A549 (cell line): ENCODE results near the gene OAS3. TPM values are rescaled to one million over a fixed set of nuclear protein-coding genes. Genes with fewer than 3 reads are reported as not detected.

ENCODE experiments used
- ATAC-seq, 2 experiments: fragments of 200-7000 bp in 1 of 2; fragments of >200 bp in 1 of 2; cut with Nextera tagmentation in 1 of 2; cut with Tn5 transposase in 1 of 2; 3 replicates each; pipeline versions ENCODE4 v1.8.0 to v1.9.1; 2018 to 2020; ENCODE audit warnings: mild to moderate bottlenecking in 1 of 2, moderate library complexity in 1 of 2
- CTCF ChIA-PET: fragments of 300-600 bp; sonication (Branson Sonifier 250); formaldehyde crosslinking; extraction: SDS; loops from one replicate; lab custom pipeline; 2021; ENCODE audit warnings: antibody characterized with exemption, inconsistent platforms; lab: Yijun Ruan, JAX
- POLR2A ChIA-PET: fragments of 350-600 bp; formaldehyde crosslinking; extraction: SDS; loops from one replicate; lab custom pipeline; 2021; ENCODE audit warnings: antibody characterized with exemption, inconsistent platforms; lab: Yijun Ruan, JAX
- DNase-seq, 2 experiments: peaks; one replicate each; pipeline versions ENCODE4 v3.0.0 to v3.0.0-alpha.2; 2011 to 2016; ENCODE audit warnings: low read depth in 1 of 2, low spot score in 1 of 2
- FAIRE-seq: peaks from 2 replicates; lab custom pipeline; 2011; peaks lifted over from hg19 to GRCh38; lab: Jason Lieb, UNC
- H3K27ac ChIP-seq, 2 experiments: fragments of >200 bp; sonication (Bioruptor Twin); formaldehyde crosslinking; 3 replicates each; pipeline ENCODE4 v1.5.1; 2016 to 2017
- H3K4me1 ChIP-seq: fragments of >200 bp; sonication (Bioruptor Twin); formaldehyde crosslinking; 3 replicates; pipeline ENCODE4 v1.6.1; 2016
- H3K4me2 ChIP-seq: fragments of >200 bp; sonication (Bioruptor Twin); formaldehyde crosslinking; 3 replicates; pipeline ENCODE4 v1.6.1; 2016
- H3K4me3 ChIP-seq: fragments of >200 bp; sonication (Bioruptor Twin); formaldehyde crosslinking; 3 replicates; pipeline ENCODE4 v1.5.1; 2016
- H3K9me3 ChIP-seq: fragments of >200 bp; sonication (Bioruptor Twin); formaldehyde crosslinking; 3 replicates; pipeline ENCODE4 v1.6.1; 2016
- CBX8 ChIP-seq: fragments of 200-600 bp; sonication (generic); IDR thresholded peaks from 2 replicates; pipeline ENCODE4 v1.6.1; 2016
- CHD4 ChIP-seq: fragments of 200-600 bp; sonication (generic); IDR thresholded peaks from 2 replicates; pipeline ENCODE4 v1.6.1; 2016; ENCODE audit warnings: antibody characterized with exemption, mild to moderate bottlenecking, borderline replicate concordance
- CTCF ChIP-seq: fragments of >200 bp; sonication (Bioruptor Twin); formaldehyde crosslinking; IDR thresholded peaks from 3 replicates; pipeline ENCODE4 v1.5.1; 2016
- FOXS1 ChIP-seq: fragments of 250-450 bp; sonication (Bioruptor Pico); IDR thresholded peaks from 2 replicates; pipeline ENCODE4 v1.5.0; 2020; ENCODE audit warnings: mild to moderate bottlenecking, moderate library complexity
- GATA3 ChIP-seq: IDR thresholded peaks from 2 replicates; pipeline ENCODE4 v1.6.1; 2012; ENCODE audit warnings: borderline replicate concordance
- HDAC2 ChIP-seq: fragments of 200-600 bp; sonication (generic); IDR thresholded peaks from 2 replicates; pipeline ENCODE4 v1.6.1; 2016
- HOXA7 ChIP-seq: fragments of 250-450 bp; sonication (Bioruptor Pico); IDR thresholded peaks from 2 replicates; pipeline ENCODE4 v1.5.0; 2020; ENCODE audit warnings: mild to moderate bottlenecking, moderate library complexity
- JUN ChIP-seq, 2 experiments: fragments of >200 bp; sonication (Bioruptor Twin); formaldehyde crosslinking; IDR thresholded peaks; 2 replicates in 1 of 2; 3 replicates in 1 of 2; pipeline ENCODE4 v1.6.1; 2016 to 2017
- KDM1A ChIP-seq: fragments of 200-600 bp; sonication (generic); IDR thresholded peaks from 2 replicates; pipeline ENCODE4 v1.6.1; 2016; ENCODE audit warnings: low read depth, mild to moderate bottlenecking
- KDM5A ChIP-seq: fragments of 200-600 bp; sonication (generic); IDR thresholded peaks from 2 replicates; pipeline ENCODE4 v1.6.1; 2016; ENCODE audit warnings: antibody characterized with exemption, mild to moderate bottlenecking
- MAX ChIP-seq: IDR thresholded peaks from 2 replicates; pipeline ENCODE4 v1.6.1; 2012
- NPAS2 ChIP-seq: fragments of 250-450 bp; sonication (Bioruptor Pico); IDR thresholded peaks from 2 replicates; pipeline ENCODE4 v1.8.0; 2022; ENCODE audit warnings: mild to moderate bottlenecking, moderate library complexity, borderline replicate concordance
- NR3C1 ChIP-seq: fragments of >200 bp; sonication (Bioruptor Twin); formaldehyde crosslinking; IDR thresholded peaks from 3 replicates; pipeline ENCODE4 v1.6.1; 2017
- POLR2AphosphoS2 ChIP-seq: conservative IDR thresholded peaks from 2 replicates; pipeline ENCODE4 v1.6.1; 2012; ENCODE audit warnings: low read length, improper control_type of control experiment, inconsistent platforms
- RAD21 ChIP-seq, 2 experiments: fragments of >200 bp in 1 of 2; sonication (Bioruptor Twin) in 1 of 2; formaldehyde crosslinking in 1 of 2; IDR thresholded peaks in 1 of 2; conservative IDR thresholded peaks in 1 of 2; 2 replicates in 1 of 2; 3 replicates in 1 of 2; pipeline ENCODE4 v1.6.1; 2012 to 2018; ENCODE audit warnings: inconsistent platforms in 1 of 2
- REST ChIP-seq: fragments of 200-600 bp; sonication (generic); IDR thresholded peaks from 2 replicates; pipeline ENCODE4 v1.6.1; 2016; ENCODE audit warnings: antibody characterized with exemption, mild to moderate bottlenecking, moderate library complexity
- RFX5 ChIP-seq: fragments of 450-650 bp; IDR thresholded peaks from 2 replicates; pipeline ENCODE4 v1.7.1; 2014; ENCODE audit warnings: antibody characterized with exemption, mild to moderate bottlenecking, moderate library complexity
- RNF2 ChIP-seq: fragments of 200-600 bp; sonication (generic); IDR thresholded peaks from 2 replicates; pipeline ENCODE4 v1.6.1; 2016; ENCODE audit warnings: low read depth, mild to moderate bottlenecking, antibody characterized with exemption, moderate library complexity, borderline replicate concordance
- SREBF2 ChIP-seq: fragments of 450-650 bp; IDR thresholded peaks from 2 replicates; pipeline ENCODE4 v1.6.1; 2014; ENCODE audit warnings: mild to moderate bottlenecking, moderate library complexity
- WGBS: methylation state at CpG from one replicate; pipeline ENCODE4 v1.1.6; 2017; ENCODE audit errors: missing lambda C conversion rate; 5-methylcytosine and 5-hydroxymethylcytosine counted together
- polyA plus RNA-seq, 4 experiments: library from polyadenylated mRNA; depleted of rRNA in 3 of 4; stranded (reverse); fragments of >200 nt; fragmentation: RNase III in 1 of 4; extraction: RNeasy Plus Mini Kit Qiagen cat#74134 plus additional on column Dnase treatment in 1 of 4; gene quantifications; 2 replicates in 3 of 4; 3 replicates in 1 of 4; pipeline ENCODE4 v1.2.3, GENCODE V29; 2011 to 2017

Gene OAS3
- polyA plus RNA-seq, 2 of the 4 experiments (the other 2 are of a cell fraction), result 22.7 to 36.7 TPM

GRCh38 chr12:112894128-112894527, 44.1 kb upstream of the OAS3 start:
- POLR2A ChIA-PET, result no interaction called here
- no peaks in the 10 kb centered on the region for H3K9me3 ChIP-seq
- H3K27ac ChIP-seq, result no peak overlapping the region
- no peak overlapping the region for H3K4me2 ChIP-seq
- no peak for TF ChIP-seq NPAS2 (CRISPR knock-in tag)
- no peak for TF ChIP-seq RNF2
- TF ChIP-seq HDAC2, result no peak
- TF ChIP-seq SREBF2, result no peak
- no peak for TF ChIP-seq CBX8
- no peak for TF ChIP-seq RFX5
- no peak for TF ChIP-seq CHD4
- no peak for TF ChIP-seq CTCF
- TF ChIP-seq POLR2AphosphoS2, result no peak
- no peak for TF ChIP-seq JUN (IDR thresholded peaks at IDR 0.05)
- TF ChIP-seq MAX, result no peak
- TF ChIP-seq REST, result no peak
- no peak for TF ChIP-seq RAD21 (conservative IDR thresholded peaks at IDR 0.05 in 1 of 2, IDR thresholded peaks at IDR 0.05 in 1 of 2)
- no peak for TF ChIP-seq NR3C1
- peaks cover 7% of the 10 kb centered on the region; the same call in 1 of the 3 replicates for H3K4me1 ChIP-seq
- CTCF ChIA-PET, result interaction anchor here (1.1 kb wide), 1 partner anchor 205 kb away, joined by 3 read pairs; no protein-coding TSS in a partner anchor
- no peak for ATAC-seq
- no peak overlapping the region for H3K4me3 ChIP-seq
- DNase-seq, result no peak
- no peak for FAIRE-seq

GRCh38 chr12:112898380-112898779, 39.9 kb upstream of the OAS3 start:
- ATAC-seq (no peak), DNase-seq (no peak), FAIRE-seq (no peak)
- WGBS, result 81% methylated on average over 6 of the region's 6 CpGs
- POLR2A ChIA-PET, result no interaction called here
- Histone ChIP-seq H3K9me3 (no peaks in the 10 kb centered on the region), H3K4me1 (peaks cover 22% of the 10 kb centered on the region), H3K27ac (no peak overlapping the region), H3K4me3 (no peak overlapping the region), H3K4me2 (no peak overlapping the region)
- CTCF ChIA-PET, result interaction anchor here (0.9 to 1.5 kb wide), 4 partner anchors 9 to 132 kb away, joined by 3 to 5 read pairs (median 4); no protein-coding TSS in a partner anchor
- TF ChIP-seq HOXA7 (CRISPR knock-in tag) (no peak), KDM1A (no peak), GATA3 (no peak), KDM5A (no peak), FOXS1 (CRISPR knock-in tag) (no peak), POLR2AphosphoS2 (no peak)
